Measurements from ENCODE around the gene PRKAG3.

DNA sequence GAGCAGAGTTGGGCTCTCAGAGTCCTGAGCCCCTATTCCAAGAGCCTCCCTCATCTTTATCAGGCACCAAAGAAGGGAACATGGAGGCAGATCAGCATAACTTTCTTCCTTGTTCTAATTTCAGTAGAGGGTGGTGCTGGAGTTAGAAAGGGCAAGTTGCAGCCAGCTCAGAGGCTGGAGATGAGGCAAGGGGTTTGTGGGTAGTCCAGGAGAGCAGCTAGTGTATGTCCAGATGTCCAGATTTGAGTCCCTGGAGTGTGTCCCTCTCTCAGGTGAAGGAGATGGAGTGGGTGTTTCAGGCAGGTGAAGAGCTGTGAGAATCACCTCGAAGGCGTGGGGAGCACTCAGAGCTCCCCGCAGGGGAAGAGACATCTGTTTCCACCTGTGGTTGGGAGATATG, 478 bp upstream of the PRKAG3 start:
- TF ChIP-seq, protein P1, sequence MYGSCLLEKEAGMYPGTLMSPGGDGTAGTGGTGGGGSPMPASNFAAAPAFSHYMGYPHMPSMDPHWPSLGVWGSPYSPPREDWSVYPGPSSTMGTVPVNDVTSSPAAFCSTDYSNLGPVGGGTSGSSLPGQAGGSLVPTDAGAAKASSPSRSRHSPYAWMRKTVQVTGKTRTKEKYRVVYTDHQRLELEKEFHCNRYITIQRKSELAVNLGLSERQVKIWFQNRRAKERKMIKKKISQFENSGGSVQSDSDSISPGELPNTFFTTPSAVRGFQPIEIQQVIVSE (CRISPR knock-in tag; IDR thresholded peaks at IDR 0.05; ENCODE audit: borderline replicate concordance), result no peak
- no peak for TF ChIP-seq JUN (CRISPR knock-in tag; IDR thresholded peaks at IDR 0.05)
- TF ChIP-seq TP53 (CRISPR knock-in tag; IDR thresholded peaks at IDR 0.05), result no peak
- TF ChIP-seq ZNF232 (CRISPR knock-in tag; IDR thresholded peaks at IDR 0.05), result no peak
- TF ChIP-seq, protein P2, sequence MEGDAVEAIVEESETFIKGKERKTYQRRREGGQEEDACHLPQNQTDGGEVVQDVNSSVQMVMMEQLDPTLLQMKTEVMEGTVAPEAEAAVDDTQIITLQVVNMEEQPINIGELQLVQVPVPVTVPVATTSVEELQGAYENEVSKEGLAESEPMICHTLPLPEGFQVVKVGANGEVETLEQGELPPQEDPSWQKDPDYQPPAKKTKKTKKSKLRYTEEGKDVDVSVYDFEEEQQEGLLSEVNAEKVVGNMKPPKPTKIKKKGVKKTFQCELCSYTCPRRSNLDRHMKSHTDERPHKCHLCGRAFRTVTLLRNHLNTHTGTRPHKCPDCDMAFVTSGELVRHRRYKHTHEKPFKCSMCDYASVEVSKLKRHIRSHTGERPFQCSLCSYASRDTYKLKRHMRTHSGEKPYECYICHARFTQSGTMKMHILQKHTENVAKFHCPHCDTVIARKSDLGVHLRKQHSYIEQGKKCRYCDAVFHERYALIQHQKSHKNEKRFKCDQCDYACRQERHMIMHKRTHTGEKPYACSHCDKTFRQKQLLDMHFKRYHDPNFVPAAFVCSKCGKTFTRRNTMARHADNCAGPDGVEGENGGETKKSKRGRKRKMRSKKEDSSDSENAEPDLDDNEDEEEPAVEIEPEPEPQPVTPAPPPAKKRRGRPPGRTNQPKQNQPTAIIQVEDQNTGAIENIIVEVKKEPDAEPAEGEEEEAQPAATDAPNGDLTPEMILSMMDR (IDR thresholded peaks at IDR 0.05), result no peak
- no peak for TF ChIP-seq ZBTB21 (CRISPR knock-in tag; IDR thresholded peaks at IDR 0.05; ENCODE audit: borderline replicate concordance)
- no peak for TF ChIP-seq E2F5 (CRISPR knock-in tag; IDR thresholded peaks at IDR 0.05)
- no peak for TF ChIP-seq ZNF317 (CRISPR knock-in tag; IDR thresholded peaks at IDR 0.05; ENCODE audit: borderline replicate concordance, low read depth)
- TF ChIP-seq, protein P3, sequence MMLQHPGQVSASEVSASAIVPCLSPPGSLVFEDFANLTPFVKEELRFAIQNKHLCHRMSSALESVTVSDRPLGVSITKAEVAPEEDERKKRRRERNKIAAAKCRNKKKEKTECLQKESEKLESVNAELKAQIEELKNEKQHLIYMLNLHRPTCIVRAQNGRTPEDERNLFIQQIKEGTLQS (CRISPR knock-in tag; conservative IDR thresholded peaks at IDR 0.05), result no peak
- no peak for TF ChIP-seq NR2C2 (CRISPR knock-in tag; IDR thresholded peaks at IDR 0.05)
- no peak for TF ChIP-seq SP1 (CRISPR knock-in tag; conservative IDR thresholded peaks at IDR 0.05)
- TF ChIP-seq ELF4 (CRISPR knock-in tag; IDR thresholded peaks at IDR 0.05; ENCODE audit: low read depth), result no peak

Measured in WTC11 (cell line).